Liver (tissue), 9 donors: Measurements from ENCODE around the gene FAM118A. TPM values are rescaled to one million over a fixed set of nuclear protein-coding genes. Genes with fewer than 3 reads are reported as not detected.

Experiments used
- DNase-seq: peaks from one replicate; pipeline ENCODE4 v3.0.0-alpha.2; 2017; ENCODE audit warnings: low spot score
- H3K27ac ChIP-seq, 2 donors: one replicate each; pipeline ENCODE4 v1.7.0; 2013; ENCODE audit warnings: inconsistent platforms in 2 of 2, low read length in 2 of 2, control low read depth in 1 of 2, low read depth in 1 of 2, mild to moderate bottlenecking in 1 of 2
- H3K27me3 ChIP-seq, 4 donors: one replicate each; pipeline versions ENCODE4 v1.6.1 to v1.7.0; 2013; ENCODE audit warnings: low read length in 3 of 4, inconsistent platforms in 1 of 4, mild to moderate bottlenecking in 1 of 4, moderate library complexity in 1 of 4; ENCODE audit not compliant: control insufficient read depth in 4 of 4, insufficient read depth in 4 of 4
- H3K36me3 ChIP-seq, 4 donors: one replicate each; pipeline versions ENCODE4 v1.6.1 to v1.7.0; 2013; ENCODE audit warnings: low read length in 3 of 4, mild to moderate bottlenecking in 3 of 4, low read depth in 1 of 4, moderate library complexity in 1 of 4; ENCODE audit not compliant: control insufficient read depth in 4 of 4, insufficient read depth in 3 of 4
- H3K4me1 ChIP-seq, 4 donors: one replicate each; pipeline versions ENCODE4 v1.6.1 to v1.7.0; 2013; ENCODE audit warnings: low read length in 3 of 4, mild to moderate bottlenecking in 3 of 4, moderate library complexity in 1 of 4; ENCODE audit not compliant: control insufficient read depth in 4 of 4, insufficient read depth in 4 of 4
- H3K4me3 ChIP-seq, 3 donors: one replicate each; pipeline versions ENCODE4 v1.6.1 to v1.7.0; 2013; ENCODE audit warnings: low read length in 3 of 3, control low read depth in 1 of 3, low read depth in 1 of 3, mild to moderate bottlenecking in 1 of 3
- H3K9ac ChIP-seq, 2 donors: one replicate each; pipeline ENCODE4 v1.7.0; 2013; ENCODE audit warnings: low read length in 2 of 2, mild to moderate bottlenecking in 2 of 2, moderate library complexity in 2 of 2, control low read depth in 1 of 2, low read depth in 1 of 2
- H3K9me3 ChIP-seq, 4 donors: one replicate each; pipeline versions ENCODE4 v1.6.1 to v1.7.0; 2013; ENCODE audit warnings: low read length in 3 of 4; ENCODE audit not compliant: control insufficient read depth in 4 of 4
- ATF3 ChIP-seq: IDR thresholded peaks from 2 replicates; pipeline ENCODE4 v1.6.1; 2016; ENCODE audit warnings: antibody characterized with exemption
- CTCF ChIP-seq: fragments of 150-350 bp; IDR thresholded peaks from 2 replicates; pipeline ENCODE4 v1.5.1; 2017; ENCODE audit warnings: improper control_type of control experiment, low read depth, low read length; ENCODE audit not compliant: missing input control
- EGR1 ChIP-seq, 2 donors: IDR thresholded peaks; 2 replicates each; pipeline ENCODE4 v1.6.1; 2016 to 2018; ENCODE audit warnings: antibody characterized with exemption in 2 of 2, low read depth in 2 of 2
- FOXA1 ChIP-seq: IDR thresholded peaks from 2 replicates; pipeline ENCODE4 v1.6.1; 2016; ENCODE audit warnings: antibody characterized with exemption
- FOXA2 ChIP-seq: IDR thresholded peaks from 2 replicates; pipeline ENCODE4 v1.6.1; 2016; ENCODE audit warnings: antibody characterized with exemption
- GABPA ChIP-seq, 2 donors: IDR thresholded peaks in 1 of 2; conservative IDR thresholded peaks in 1 of 2; 2 replicates each; pipeline ENCODE4 v1.6.1; 2016; ENCODE audit warnings: antibody characterized with exemption in 2 of 2, mild to moderate bottlenecking in 1 of 2, moderate library complexity in 1 of 2
- HNF4A ChIP-seq, 2 donors: conservative IDR thresholded peaks; 2 replicates each; pipeline ENCODE4 v1.6.1; 2016; ENCODE audit warnings: antibody characterized with exemption in 2 of 2, mild to moderate bottlenecking in 2 of 2
- HNF4G ChIP-seq: IDR thresholded peaks from 2 replicates; pipeline ENCODE4 v1.6.1; 2016; ENCODE audit warnings: antibody characterized with exemption
- JUND ChIP-seq, 2 donors: IDR thresholded peaks; 2 replicates each; pipeline ENCODE4 v1.6.1; 2016; ENCODE audit warnings: antibody characterized with exemption in 2 of 2
- MAX ChIP-seq: IDR thresholded peaks from 2 replicates; pipeline ENCODE4 v1.6.1; 2016; ENCODE audit warnings: antibody characterized with exemption
- NR2F2 ChIP-seq: IDR thresholded peaks from 2 replicates; pipeline ENCODE4 v1.6.1; 2016; ENCODE audit warnings: antibody characterized with exemption
- RAD21 ChIP-seq, 2 donors: IDR thresholded peaks; 2 replicates each; pipeline ENCODE4 v1.6.1; 2016; ENCODE audit warnings: antibody characterized with exemption in 2 of 2, mild to moderate bottlenecking in 2 of 2
- REST ChIP-seq: IDR thresholded peaks from 2 replicates; pipeline ENCODE4 v1.6.1; 2016; ENCODE audit warnings: antibody characterized with exemption, mild to moderate bottlenecking
- RXRA ChIP-seq, 2 donors: IDR thresholded peaks; 2 replicates each; pipeline ENCODE4 v1.6.1; 2017 to 2018; ENCODE audit warnings: antibody characterized with exemption in 2 of 2, mild to moderate bottlenecking in 1 of 2
- SP1 ChIP-seq: IDR thresholded peaks from 2 replicates; pipeline ENCODE4 v1.6.1; 2018; ENCODE audit warnings: antibody characterized with exemption, mild to moderate bottlenecking
- TAF1 ChIP-seq: conservative IDR thresholded peaks from 2 replicates; pipeline ENCODE4 v1.6.1; 2016; ENCODE audit warnings: antibody characterized with exemption, mild to moderate bottlenecking
- YY1 ChIP-seq: IDR thresholded peaks from 2 replicates; pipeline ENCODE4 v1.6.1; 2016; ENCODE audit warnings: antibody characterized with exemption, mild to moderate bottlenecking
- ZBTB33 ChIP-seq: IDR thresholded peaks from 2 replicates; pipeline ENCODE4 v1.6.1; 2016; ENCODE audit warnings: antibody characterized with exemption
- WGBS: extraction: QIAGEN DNeasy Blood & Tissue Kit; methylation state at CpG from one replicate; pipeline ENCODE4 v1.1.7; 2013; 5-methylcytosine and 5-hydroxymethylcytosine counted together
- polyA plus RNA-seq, 2 donors: library from polyadenylated mRNA; stranded (reverse) in 1 of 2; unstranded in 1 of 2; fragments of 200-250 nt in 1 of 2; fragments of >200 nt in 1 of 2; fragmentation: Nextera tagmentation in 1 of 2; extraction: Ambion mirVana in 1 of 2; gene quantifications; one replicate each; pipeline versions ENCODE4 v1.2.1 to v1.2.3, GENCODE V29; 2013 to 2015
- total RNA-seq, 2 donors: library from RNA; depleted of rRNA; stranded (reverse); fragments of >200 nt; gene quantifications; one replicate each; pipeline ENCODE4 v1.2.3, GENCODE V29; 2014
- donor health status: healthy.
- donor health status: healthy.
- donor health status: healthy.
- donor health status: healthy.
- donor health status: healthy.

Gene FAM118A
- total and polyA plus RNA-seq, 4 donors: 4.7 to 36.0 (median 5.6) TPM

GRCh38 chr22:45323695-45324094 lies 14.0 kb downstream of the FAM118A start:
- no peaks in the 10 kb centered on the region for H3K27me3 ChIP-seq
- peaks cover 0 to 6% (median 3%) of the 10 kb centered on the region in 4 donors for H3K4me1 ChIP-seq
- 83% methylated on average over 7 of the region's 7 CpGs for WGBS
- TF ChIP-seq RAD21 (IDR thresholded peaks at IDR 0.05) (no peak), SP1 (no peak), MAX (no peak), REST (no peak), FOXA2 (no peak), ATF3 (no peak)
- no peak overlapping the region for H3K4me3 ChIP-seq
- DNase-seq: no peak
- H3K27ac ChIP-seq: no peak overlapping the region
- H3K9me3 ChIP-seq: no peaks in the 10 kb centered on the region
- peaks cover 0 to 12% (median 6%) of the 10 kb centered on the region in 4 donors for H3K36me3 ChIP-seq
- H3K9ac ChIP-seq: no peak overlapping the region

GRCh38 chr22:45324311-45324711 lies 14.6 kb downstream of the FAM118A start:
- Histone ChIP-seq H3K9me3 (no peaks in the 10 kb centered on the region), H3K36me3 (peaks cover 0 to 12% (median 6%) of the 10 kb centered on the region in 4 donors), H3K27ac (no peak overlapping the region), H3K4me1 (peaks cover 0 to 9% (median 3%) of the 10 kb centered on the region in 4 donors), H3K27me3 (no peaks in the 10 kb centered on the region), H3K4me3 (no peak overlapping the region), H3K9ac (no peak overlapping the region)
- WGBS: 97% methylated on average over 12 of the region's 12 CpGs
- DNase-seq: no peak
- TF ChIP-seq FOXA1 (no peak), FOXA2 (no peak), ATF3 (no peak), REST (no peak), HNF4G (no peak), TAF1 (no peak), JUND (IDR thresholded peaks at IDR 0.05) (no peak), RAD21 (IDR thresholded peaks at IDR 0.05) (no peak), CTCF (no peak), ZBTB33 (no peak), GABPA (IDR thresholded peaks at IDR 0.05 in 1 of 2, conservative IDR thresholded peaks at IDR 0.05 in 1 of 2) (no peak), RXRA (IDR thresholded peaks at IDR 0.05) (no peak), YY1 (no peak), EGR1 (IDR thresholded peaks at IDR 0.05; ENCODE audit: low read depth in 2 of 2) (no peak), NR2F2 (no peak), MAX (no peak), HNF4A (conservative IDR thresholded peaks at IDR 0.05) (no peak), SP1 (no peak)
